A204.1 (cell line): ENCODE measurements around the gene CDH22.

Source experiments
- FAIRE-seq: peaks from 2 replicates; lab custom pipeline; 2012; peaks lifted over from hg19 to GRCh38; lab: Jason Lieb, UNC

The CDH22 gene

GRCh38 chr20:46322641-46323040 lies 14.3 kb upstream of the CDH22 start:
- no peak for FAIRE-seq

- FAIRE-seq: no peak
Observed at GRCh38 chr20:46317685-46318177, 9.4 kb upstream of the CDH22 start.

DNA sequence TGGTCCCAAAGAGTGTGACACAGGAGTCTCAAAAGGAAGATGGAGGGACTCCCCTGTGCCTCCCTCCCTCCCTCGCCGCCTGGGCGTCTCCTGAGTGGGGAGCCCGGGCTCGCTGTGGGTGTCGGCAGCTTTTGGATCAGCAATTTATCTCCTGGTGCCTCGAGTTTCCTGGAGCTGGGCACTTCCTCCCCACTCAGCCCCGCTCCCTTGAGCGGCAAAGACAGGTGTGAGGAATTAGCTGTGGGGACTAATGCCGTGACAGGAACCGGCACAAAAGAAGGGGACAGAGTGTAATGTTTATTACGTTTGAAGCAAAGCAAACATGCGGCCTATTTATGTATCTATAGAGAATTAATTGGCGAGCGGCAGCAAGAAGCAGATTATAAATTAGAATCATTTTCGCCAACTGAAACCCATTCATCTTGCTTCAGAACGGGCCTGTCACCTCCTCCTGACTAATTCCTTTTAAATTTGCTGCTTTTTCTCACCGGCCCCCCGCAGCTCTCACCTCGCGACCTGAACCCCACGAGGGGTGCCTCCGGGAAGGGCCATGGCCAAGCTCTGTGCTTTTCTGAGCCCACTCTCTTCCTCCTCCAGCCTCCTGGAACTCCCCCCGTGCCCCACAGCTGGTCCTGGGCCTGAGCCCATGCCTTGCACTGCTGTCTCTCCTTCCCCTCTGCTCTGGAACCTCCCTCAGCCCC lies 8.8 kb upstream of the CDH22 start:
- FAIRE-seq: no peak

GRCh38 chr20:46315311-46315710 lies 7.0 kb upstream of the CDH22 start:
- no peak for FAIRE-seq

DNA sequence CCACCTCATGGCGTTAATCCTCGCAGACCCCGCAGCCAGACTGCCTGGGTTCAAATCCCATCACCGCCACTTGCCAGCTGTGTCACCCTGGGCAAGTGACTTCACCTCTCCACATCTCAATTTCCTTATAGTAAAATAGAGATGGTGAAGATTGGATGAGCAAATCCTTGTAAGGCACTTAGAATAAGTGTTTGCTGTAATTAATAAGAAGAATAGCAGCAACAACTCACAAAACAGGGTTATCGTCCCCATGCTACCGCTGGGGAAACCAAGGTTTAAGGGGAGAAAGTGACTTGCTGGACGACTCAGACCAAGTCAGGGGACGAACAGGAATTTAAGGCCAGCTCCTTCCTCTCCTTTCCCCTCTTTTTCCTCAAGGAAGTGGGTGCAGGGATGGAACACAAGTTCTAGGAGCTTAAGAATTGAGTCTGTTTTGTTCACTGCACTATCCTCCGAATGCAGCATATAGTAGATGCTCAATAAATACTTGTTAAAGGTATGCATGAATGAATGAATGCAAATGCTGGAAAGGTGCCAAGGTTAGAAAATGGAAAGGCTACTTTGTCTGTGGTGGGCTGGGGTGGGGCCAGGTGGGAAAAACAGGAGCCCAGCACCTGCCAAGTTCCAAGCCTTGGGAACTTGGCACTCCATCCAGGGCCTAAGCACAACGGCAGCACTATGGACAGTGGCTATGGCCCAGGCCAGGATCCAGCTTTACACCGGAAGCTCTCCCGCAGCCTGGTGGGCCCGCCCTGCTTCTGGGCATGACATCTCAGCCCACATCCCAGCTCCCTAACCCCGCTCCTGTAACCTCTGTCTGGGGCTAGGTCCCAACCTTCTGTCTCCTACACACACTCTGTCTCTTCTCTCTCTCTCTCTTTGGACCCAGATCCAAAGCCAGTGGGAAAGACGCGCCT lies 4.9 kb upstream of the CDH22 start:
- no peak for FAIRE-seq

- no peak for FAIRE-seq
Observed at GRCh38 chr20:46312075-46312944, 4.0 kb upstream of the CDH22 start.

- FAIRE-seq: no peak
Observed at GRCh38 chr20:46311719-46312074, 3.4 kb upstream of the CDH22 start.

DNA sequence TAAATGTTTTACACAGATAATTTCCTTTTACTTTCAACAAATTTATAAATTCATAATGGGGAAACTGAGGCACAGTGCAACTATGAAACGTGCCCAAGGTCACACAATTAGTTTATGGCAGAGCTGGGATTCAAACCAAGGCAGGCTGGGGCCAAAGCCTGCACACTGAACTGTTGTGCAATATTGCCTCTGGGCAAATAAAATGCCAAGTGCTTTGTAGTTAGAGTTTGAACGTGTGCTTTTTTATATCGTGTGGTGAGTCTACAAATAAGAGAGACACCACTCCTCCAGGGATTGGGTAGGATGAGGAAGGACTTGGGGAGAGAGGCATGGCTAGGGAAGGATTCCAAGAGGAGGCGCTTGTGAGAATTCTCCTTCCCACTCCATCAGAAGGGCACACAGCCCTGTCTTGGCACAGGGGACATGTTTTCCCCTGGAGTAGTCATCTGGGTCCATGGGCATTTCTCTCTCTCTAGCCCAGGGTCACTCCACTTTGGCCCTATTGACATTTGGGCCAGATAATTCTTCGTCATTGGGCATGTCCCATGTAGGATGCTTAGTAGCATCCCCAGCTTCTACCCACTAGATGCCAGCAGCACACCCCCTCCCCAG lies 2.8 kb upstream of the CDH22 start:
- FAIRE-seq: no peak

- no peak for FAIRE-seq
Observed at GRCh38 chr20:46309945-46310344, 1.6 kb upstream of the CDH22 start.

DNA sequence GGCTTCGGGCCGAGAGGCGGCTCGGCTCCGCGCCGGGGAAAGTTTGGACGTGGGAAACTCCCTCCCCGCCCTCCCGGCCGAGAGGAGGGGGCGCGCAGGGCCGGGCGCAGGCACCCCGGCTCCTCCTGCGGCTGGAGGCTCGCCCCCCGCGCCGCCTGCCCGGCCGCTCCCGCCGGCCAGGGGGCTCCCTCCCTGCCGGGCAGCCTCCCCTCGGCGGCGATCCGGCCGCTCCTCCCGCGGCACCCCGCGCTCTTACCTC lies 370 bp downstream of the CDH22 start:
- FAIRE-seq: no peak

DNA sequence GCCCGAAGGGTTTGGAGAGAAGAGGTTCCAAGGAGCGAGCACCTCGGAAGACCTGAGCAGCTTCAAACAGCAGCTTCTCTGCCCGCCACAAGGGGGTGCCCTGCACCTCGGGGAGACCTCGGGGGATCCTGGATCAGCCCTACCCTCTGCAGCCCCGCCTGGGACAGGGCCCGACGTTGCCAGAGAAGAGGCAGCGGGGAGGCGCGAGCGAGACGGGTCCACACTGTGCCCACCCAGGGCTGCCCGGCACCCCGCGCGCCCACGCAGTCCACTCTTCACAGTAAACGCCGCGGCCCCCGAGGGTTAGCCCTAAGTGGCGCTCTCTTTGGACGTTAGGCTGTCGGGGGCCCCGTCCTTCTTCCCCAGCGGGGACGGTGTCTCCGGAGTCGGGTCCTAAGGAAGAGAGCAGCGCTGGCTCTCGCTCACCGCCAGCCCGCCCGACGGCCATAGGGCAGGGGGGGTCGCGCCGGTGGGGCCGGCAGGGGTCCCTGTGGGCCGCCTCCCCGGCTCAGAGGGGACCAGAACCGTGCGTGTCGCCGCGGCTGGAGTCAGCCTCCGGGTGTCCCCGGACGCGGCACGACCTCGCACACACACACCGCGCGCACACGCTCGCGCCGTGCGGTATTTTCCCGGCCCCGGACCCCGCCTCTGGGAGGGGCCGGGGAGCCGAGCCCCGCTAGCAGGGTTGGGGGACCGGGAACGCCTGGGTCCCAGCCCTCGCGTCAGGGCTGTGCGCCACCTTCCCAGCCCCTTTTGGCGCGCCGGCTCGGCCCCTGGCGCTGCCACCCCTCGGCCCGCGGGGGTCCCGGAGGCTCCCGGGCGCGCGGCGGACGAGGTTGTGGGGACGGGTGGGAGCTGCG lies 929 bp downstream of the CDH22 start:
- FAIRE-seq: no peak

GRCh38 chr20:46306743-46307138 lies 1.6 kb downstream of the CDH22 start:
- FAIRE-seq: no peak

- no peak for FAIRE-seq
Observed at GRCh38 chr20:46305973-46306360, 2.3 kb downstream of the CDH22 start.

DNA sequence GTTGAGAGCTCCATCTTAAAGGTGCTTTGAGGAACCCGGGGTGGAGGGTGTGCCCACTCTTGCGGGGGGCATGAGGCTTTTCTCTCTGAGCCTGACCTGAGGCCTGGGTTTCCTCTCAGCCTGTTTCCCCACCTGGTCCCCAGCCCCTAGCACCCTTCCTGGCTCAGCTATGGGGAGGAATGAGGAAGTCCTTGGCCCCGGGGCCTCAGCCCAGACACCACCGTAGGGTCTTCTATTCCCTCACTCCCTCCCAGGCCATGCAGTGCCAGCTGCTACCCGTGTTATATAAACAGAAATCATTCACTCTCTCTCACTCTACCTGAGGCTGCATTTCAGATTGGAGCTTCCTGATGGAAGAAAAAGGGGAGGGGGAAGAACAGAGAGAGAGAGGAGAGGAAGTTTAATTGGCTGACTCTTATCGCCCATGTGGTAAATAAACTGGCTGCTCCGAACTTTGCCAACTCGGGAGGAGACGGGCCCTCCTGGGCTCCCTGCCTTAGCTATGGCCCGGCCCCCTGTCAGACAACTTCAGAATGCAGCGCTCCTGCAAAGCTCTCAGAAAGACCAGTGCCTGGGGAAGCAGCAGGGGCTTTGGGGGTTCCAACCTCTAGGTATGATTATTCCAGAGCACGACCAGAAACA lies 2.8 kb downstream of the CDH22 start:
- no peak for FAIRE-seq

- FAIRE-seq: no peak
Observed at GRCh38 chr20:46304852-46305251, 3.4 kb downstream of the CDH22 start.

DNA sequence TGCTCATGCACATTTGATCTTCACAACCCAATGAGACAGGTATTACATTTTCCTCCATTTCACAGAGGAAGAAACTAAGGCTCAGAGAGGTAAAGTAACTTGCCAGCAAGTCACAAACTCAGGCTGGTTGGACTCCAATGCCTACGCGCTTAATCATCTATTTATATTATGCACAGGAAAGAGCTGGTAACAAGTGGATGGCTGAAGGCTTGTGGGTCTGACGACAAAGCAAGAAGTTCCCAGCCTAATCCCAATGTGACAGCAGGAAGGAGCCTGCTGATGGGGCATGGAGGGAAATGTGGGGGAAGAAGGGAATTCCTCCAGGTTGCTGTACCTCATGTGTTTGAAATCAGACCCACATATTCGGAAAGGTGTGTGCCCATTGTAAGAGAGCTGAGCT lies 3.9 kb downstream of the CDH22 start:
- no peak for FAIRE-seq

- FAIRE-seq: no peak
Observed at GRCh38 chr20:46303176-46303956, 4.9 kb downstream of the CDH22 start.

DNA sequence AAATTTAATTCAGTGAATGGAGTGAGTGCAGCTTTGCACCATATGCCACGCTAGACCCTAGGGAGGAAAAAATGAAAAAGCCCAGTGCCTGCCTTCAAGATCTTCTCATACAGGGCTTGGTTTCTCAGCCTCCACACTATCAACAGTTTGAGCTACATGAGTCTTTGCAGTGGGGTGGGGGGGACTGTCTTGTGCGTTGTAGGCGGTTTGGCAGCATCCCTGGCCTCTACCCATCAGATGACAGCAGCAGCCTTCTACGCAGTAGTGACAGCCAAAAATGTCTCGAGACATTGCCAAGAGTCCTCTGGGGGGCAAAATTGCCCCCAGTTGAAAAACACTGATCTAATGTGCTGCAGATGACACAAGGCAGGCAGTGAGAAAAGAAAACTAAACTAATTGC lies 6.2 kb downstream of the CDH22 start:
- FAIRE-seq: no peak

DNA sequence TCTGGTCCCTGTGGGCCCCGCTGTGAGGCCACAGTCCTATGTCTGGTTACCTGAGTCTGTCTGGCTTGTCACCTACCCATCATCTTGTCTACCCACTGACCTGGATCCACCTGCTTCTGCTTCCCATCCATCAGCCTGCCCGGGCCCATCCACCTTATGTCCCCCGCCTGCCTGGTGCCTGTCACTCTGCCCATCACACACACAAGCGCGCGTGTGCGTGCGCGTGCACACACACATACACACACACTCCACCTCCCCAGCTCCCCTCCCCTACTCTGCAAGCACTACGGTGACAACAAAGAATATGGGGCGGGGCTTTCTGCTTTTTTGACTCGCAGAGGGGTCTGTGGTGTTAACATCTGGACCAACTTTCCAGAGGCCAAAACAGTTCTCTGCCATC lies 8.0 kb downstream of the CDH22 start:
- FAIRE-seq: no peak

GRCh38 chr20:46299078-46299477 lies 9.2 kb downstream of the CDH22 start:
- no peak for FAIRE-seq
